HEK293 (cell line): ENCODE results near the gene PTPN18.

ENCODE experiments used
- BCL11A ChIP-seq: fragments of 450-650 bp; formaldehyde crosslinking; IDR thresholded peaks from 2 replicates; pipeline ENCODE4 v1.5.1; 2016; ENCODE audit warnings: low read depth, missing biosample characterization, missing genetic modification characterization
- GLI2 ChIP-seq: fragments of 450-650 bp; formaldehyde crosslinking; IDR thresholded peaks from 2 replicates; pipeline ENCODE4; 2017; ENCODE audit warnings: missing biosample characterization, missing genetic modification characterization, low read depth, borderline replicate concordance
- GLIS1 ChIP-seq: fragments of 450-650 bp; formaldehyde crosslinking; IDR thresholded peaks from 2 replicates; pipeline ENCODE4 v1.5.1; 2016; ENCODE audit warnings: missing biosample characterization, missing genetic modification characterization
- PRDM1 ChIP-seq: fragments of 450-650 bp; formaldehyde crosslinking; IDR thresholded peaks from 2 replicates; pipeline ENCODE4; 2016; ENCODE audit warnings: missing biosample characterization, missing genetic modification characterization
- SP3 ChIP-seq: fragments of 450-650 bp; formaldehyde crosslinking; IDR thresholded peaks from 2 replicates; pipeline ENCODE4 v1.5.1; 2016; ENCODE audit warnings: missing biosample characterization, missing genetic modification characterization
- SP7 ChIP-seq: fragments of 450-650 bp; formaldehyde crosslinking; IDR thresholded peaks from 2 replicates; pipeline ENCODE4 v1.5.1; 2016; ENCODE audit warnings: missing biosample characterization, missing genetic modification characterization
- YY2 ChIP-seq: fragments of 450-650 bp; formaldehyde crosslinking; IDR thresholded peaks from 2 replicates; pipeline ENCODE4 v1.5.1; 2016; ENCODE audit warnings: missing biosample characterization, missing genetic modification characterization
- ZBTB48 ChIP-seq: fragments of 450-650 bp; formaldehyde crosslinking; IDR thresholded peaks from 2 replicates; pipeline ENCODE4 v1.5.1; 2016; ENCODE audit warnings: missing biosample characterization, missing genetic modification characterization
- ZNF133 ChIP-seq: fragments of 450-650 bp; formaldehyde crosslinking; IDR thresholded peaks from 2 replicates; pipeline ENCODE4 v1.5.1; 2016; ENCODE audit warnings: missing biosample characterization, missing genetic modification characterization
- ZNF214 ChIP-seq: fragments of 450-650 bp; formaldehyde crosslinking; IDR thresholded peaks from 2 replicates; pipeline ENCODE4 v1.5.1; 2017; ENCODE audit warnings: missing biosample characterization, mild to moderate bottlenecking, missing genetic modification characterization, borderline replicate concordance
- ZNF248 ChIP-seq: fragments of 450-650 bp; formaldehyde crosslinking; IDR thresholded peaks from 2 replicates; pipeline ENCODE4 v1.5.1; 2017; ENCODE audit warnings: missing biosample characterization, missing genetic modification characterization
- ZNF37A ChIP-seq: fragments of 450-650 bp; IDR thresholded peaks from 2 replicates; pipeline ENCODE4 v1.5.1; 2018; ENCODE audit warnings: missing biosample characterization, missing genetic modification characterization
- ZNF391 ChIP-seq: fragments of 450-650 bp; formaldehyde crosslinking; IDR thresholded peaks from 2 replicates; pipeline ENCODE4 v1.5.1; 2016; ENCODE audit warnings: low read depth, missing biosample characterization, missing genetic modification characterization, borderline replicate concordance
- ZNF561 ChIP-seq: fragments of 450-650 bp; IDR thresholded peaks from 2 replicates; pipeline ENCODE4 v1.5.1; 2018; ENCODE audit warnings: missing biosample characterization, missing genetic modification characterization, borderline replicate concordance
- ZNF571 ChIP-seq: fragments of 450-650 bp; formaldehyde crosslinking; IDR thresholded peaks from 2 replicates; pipeline ENCODE4 v1.5.0; 2017; ENCODE audit warnings: missing biosample characterization, missing genetic modification characterization
- ZNF610 ChIP-seq: fragments of 450-650 bp; formaldehyde crosslinking; IDR thresholded peaks from 2 replicates; pipeline ENCODE4 v1.5.1; 2016; ENCODE audit warnings: missing biosample characterization, missing genetic modification characterization, borderline replicate concordance
- ZNF768 ChIP-seq: fragments of 450-650 bp; formaldehyde crosslinking; IDR thresholded peaks from 2 replicates; pipeline ENCODE4 v1.5.1; 2018; ENCODE audit warnings: missing biosample characterization, mild to moderate bottlenecking, missing genetic modification characterization
- ZNF792 ChIP-seq: fragments of 450-650 bp; formaldehyde crosslinking; IDR thresholded peaks from 2 replicates; pipeline ENCODE4 v1.5.1; 2016; ENCODE audit warnings: missing biosample characterization, missing genetic modification characterization
- ZSCAN23 ChIP-seq: fragments of 450-650 bp; formaldehyde crosslinking; IDR thresholded peaks from 2 replicates; pipeline ENCODE4 v1.5.1; 2016; ENCODE audit warnings: missing biosample characterization, missing genetic modification characterization
- ZSCAN30 ChIP-seq: fragments of 450-650 bp; IDR thresholded peaks from 2 replicates; pipeline ENCODE4 v1.5.1; 2018; ENCODE audit warnings: missing biosample characterization, mild to moderate bottlenecking, missing genetic modification characterization, moderate library complexity
- TF ChIP-seq, protein P1 (sequence below): fragments of 450-650 bp; formaldehyde crosslinking; IDR thresholded peaks from 2 replicates; pipeline ENCODE4 v1.5.1; 2016; ENCODE audit warnings: missing biosample characterization, missing genetic modification characterization
- TF ChIP-seq, protein P2 (sequence below): fragments of 450-650 bp; formaldehyde crosslinking; IDR thresholded peaks from 2 replicates; pipeline ENCODE4 v1.5.1; 2016; ENCODE audit warnings: missing biosample characterization, missing genetic modification characterization, borderline replicate concordance
- TF ChIP-seq, protein P3 (sequence below): fragments of 450-650 bp; formaldehyde crosslinking; IDR thresholded peaks from 2 replicates; pipeline ENCODE4 v1.5.1; 2016; ENCODE audit warnings: missing biosample characterization, missing genetic modification characterization
- TF ChIP-seq, protein P4 (sequence below): fragments of 450-650 bp; formaldehyde crosslinking; IDR thresholded peaks from 2 replicates; pipeline ENCODE4 v1.5.1; 2016; ENCODE audit warnings: missing biosample characterization, missing genetic modification characterization
- TF ChIP-seq, protein P5 (sequence below): fragments of 450-650 bp; formaldehyde crosslinking; IDR thresholded peaks from 2 replicates; pipeline ENCODE4 v1.5.1; 2016; ENCODE audit warnings: missing biosample characterization, missing genetic modification characterization
- TF ChIP-seq, protein P6 (sequence below): fragments of 450-650 bp; formaldehyde crosslinking; IDR thresholded peaks from 2 replicates; pipeline ENCODE4 v1.5.1; 2016; ENCODE audit warnings: missing biosample characterization, missing genetic modification characterization

The PTPN18 gene

DNA sequence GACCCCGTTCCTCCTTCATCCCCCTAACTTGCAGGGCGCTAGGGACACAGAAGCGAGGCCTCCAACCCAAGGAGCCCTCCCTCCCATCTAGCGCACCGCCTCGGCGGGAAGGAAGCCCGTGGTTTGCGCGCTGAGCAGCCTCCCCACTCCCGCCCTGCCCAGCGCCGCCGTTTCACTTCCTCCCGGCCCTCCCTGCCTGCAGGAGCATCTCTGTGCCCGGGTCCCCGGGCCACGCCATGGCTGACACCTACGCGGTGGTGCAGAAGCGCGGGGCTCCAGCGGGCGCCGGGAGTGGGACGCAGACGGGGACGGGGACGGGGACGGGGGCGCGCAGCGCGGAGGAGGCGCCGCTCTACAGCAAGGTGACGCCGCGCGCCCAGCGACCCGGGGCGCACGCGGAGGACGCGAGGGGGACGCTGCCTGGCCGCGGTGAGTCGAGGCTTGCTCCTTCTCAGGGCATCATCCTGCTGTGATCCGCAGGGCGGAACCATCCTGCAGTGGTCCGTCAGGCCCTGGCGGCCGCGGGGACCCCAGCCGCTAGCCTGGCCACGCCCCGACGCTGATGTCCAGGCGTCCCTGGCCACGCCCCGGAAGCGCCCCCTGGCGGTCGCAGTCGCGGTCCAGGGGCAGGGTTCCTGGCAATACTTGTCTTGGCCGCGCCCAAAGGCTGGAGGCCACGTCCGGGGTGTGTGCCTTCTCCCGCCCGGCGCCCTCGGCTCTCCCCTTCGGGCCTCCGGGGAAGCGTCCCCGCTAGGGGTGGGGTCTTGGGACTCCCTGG is 16.4 kb downstream of the PTPN18 start (continued):
- no peak for TF ChIP-seq ZNF571 (tag by site-specific recombination)
- peak; percentile 55 for TF ChIP-seq GLIS1 (tag by site-specific recombination)
- no peak for TF ChIP-seq ZNF133 (tag by site-specific recombination)
- TF ChIP-seq ZSCAN30 (tag by site-specific recombination), result peak; percentile 88
- no peak for TF ChIP-seq BCL11A (tag by site-specific recombination)
- TF ChIP-seq ZNF610, result no peak
- TF ChIP-seq ZSCAN23, result no peak
- no peak for TF ChIP-seq ZNF37A
- TF ChIP-seq, protein P1, sequence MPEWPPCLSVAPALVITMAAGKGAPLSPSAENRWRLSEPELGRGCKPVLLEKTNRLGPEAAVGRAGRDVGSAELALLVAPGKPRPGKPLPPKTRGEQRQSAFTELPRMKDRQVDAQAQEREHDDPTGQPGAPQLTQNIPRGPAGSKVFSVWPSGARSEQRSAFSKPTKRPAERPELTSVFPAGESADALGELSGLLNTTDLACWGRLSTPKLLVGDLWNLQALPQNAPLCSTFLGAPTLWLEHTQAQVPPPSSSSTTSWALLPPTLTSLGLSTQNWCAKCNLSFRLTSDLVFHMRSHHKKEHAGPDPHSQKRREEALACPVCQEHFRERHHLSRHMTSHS (tag by site-specific recombination), result no peak
- TF ChIP-seq ZNF561 (tag by site-specific recombination), result peak; percentile 52; the same call in 1 of the 2 replicates
- peak; percentile 38; the same call in 1 of the 2 replicates for TF ChIP-seq ZBTB48
- no peak for TF ChIP-seq YY2
- peak; percentile 71 for TF ChIP-seq SP3 (tag by site-specific recombination)
- TF ChIP-seq, protein P2, sequence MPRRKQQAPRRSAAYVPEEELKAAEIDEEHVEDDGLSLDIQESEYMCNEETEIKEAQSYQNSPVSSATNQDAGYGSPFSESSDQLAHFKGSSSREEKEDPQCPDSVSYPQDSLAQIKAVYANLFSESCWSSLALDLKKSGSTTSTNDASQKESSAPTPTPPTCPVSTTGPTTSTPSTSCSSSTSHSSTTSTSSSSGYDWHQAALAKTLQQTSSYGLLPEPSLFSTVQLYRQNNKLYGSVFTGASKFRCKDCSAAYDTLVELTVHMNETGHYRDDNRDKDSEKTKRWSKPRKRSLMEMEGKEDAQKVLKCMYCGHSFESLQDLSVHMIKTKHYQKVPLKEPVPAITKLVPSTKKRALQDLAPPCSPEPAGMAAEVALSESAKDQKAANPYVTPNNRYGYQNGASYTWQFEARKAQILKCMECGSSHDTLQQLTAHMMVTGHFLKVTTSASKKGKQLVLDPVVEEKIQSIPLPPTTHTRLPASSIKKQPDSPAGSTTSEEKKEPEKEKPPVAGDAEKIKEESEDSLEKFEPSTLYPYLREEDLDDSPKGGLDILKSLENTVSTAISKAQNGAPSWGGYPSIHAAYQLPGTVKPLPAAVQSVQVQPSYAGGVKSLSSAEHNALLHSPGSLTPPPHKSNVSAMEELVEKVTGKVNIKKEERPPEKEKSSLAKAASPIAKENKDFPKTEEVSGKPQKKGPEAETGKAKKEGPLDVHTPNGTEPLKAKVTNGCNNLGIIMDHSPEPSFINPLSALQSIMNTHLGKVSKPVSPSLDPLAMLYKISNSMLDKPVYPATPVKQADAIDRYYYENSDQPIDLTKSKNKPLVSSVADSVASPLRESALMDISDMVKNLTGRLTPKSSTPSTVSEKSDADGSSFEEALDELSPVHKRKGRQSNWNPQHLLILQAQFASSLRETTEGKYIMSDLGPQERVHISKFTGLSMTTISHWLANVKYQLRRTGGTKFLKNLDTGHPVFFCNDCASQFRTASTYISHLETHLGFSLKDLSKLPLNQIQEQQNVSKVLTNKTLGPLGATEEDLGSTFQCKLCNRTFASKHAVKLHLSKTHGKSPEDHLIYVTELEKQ, result no peak
- TF ChIP-seq, protein P3, sequence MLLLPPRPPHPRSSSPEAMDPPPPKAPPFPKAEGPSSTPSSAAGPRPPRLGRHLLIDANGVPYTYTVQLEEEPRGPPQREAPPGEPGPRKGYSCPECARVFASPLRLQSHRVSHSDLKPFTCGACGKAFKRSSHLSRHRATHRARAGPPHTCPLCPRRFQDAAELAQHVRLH (tag by site-specific recombination), result no peak
- TF ChIP-seq, protein P4, sequence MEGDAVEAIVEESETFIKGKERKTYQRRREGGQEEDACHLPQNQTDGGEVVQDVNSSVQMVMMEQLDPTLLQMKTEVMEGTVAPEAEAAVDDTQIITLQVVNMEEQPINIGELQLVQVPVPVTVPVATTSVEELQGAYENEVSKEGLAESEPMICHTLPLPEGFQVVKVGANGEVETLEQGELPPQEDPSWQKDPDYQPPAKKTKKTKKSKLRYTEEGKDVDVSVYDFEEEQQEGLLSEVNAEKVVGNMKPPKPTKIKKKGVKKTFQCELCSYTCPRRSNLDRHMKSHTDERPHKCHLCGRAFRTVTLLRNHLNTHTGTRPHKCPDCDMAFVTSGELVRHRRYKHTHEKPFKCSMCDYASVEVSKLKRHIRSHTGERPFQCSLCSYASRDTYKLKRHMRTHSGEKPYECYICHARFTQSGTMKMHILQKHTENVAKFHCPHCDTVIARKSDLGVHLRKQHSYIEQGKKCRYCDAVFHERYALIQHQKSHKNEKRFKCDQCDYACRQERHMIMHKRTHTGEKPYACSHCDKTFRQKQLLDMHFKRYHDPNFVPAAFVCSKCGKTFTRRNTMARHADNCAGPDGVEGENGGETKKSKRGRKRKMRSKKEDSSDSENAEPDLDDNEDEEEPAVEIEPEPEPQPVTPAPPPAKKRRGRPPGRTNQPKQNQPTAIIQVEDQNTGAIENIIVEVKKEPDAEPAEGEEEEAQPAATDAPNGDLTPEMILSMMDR, result peak; percentile 96
- no peak for TF ChIP-seq GLI2 (tag by site-specific recombination)
- no peak for TF ChIP-seq ZNF792
- TF ChIP-seq ZNF248 (tag by site-specific recombination), result no peak
- TF ChIP-seq PRDM1, result no peak
- TF ChIP-seq ZNF391 (tag by site-specific recombination), result no peak
- no peak for TF ChIP-seq ZNF214 (tag by site-specific recombination)
- TF ChIP-seq, protein P5, sequence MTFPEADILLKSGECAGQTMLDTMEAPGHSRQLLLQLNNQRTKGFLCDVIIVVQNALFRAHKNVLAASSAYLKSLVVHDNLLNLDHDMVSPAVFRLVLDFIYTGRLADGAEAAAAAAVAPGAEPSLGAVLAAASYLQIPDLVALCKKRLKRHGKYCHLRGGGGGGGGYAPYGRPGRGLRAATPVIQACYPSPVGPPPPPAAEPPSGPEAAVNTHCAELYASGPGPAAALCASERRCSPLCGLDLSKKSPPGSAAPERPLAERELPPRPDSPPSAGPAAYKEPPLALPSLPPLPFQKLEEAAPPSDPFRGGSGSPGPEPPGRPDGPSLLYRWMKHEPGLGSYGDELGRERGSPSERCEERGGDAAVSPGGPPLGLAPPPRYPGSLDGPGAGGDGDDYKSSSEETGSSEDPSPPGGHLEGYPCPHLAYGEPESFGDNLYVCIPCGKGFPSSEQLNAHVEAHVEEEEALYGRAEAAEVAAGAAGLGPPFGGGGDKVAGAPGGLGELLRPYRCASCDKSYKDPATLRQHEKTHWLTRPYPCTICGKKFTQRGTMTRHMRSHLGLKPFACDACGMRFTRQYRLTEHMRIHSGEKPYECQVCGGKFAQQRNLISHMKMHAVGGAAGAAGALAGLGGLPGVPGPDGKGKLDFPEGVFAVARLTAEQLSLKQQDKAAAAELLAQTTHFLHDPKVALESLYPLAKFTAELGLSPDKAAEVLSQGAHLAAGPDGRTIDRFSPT, result peak; percentile 66
- TF ChIP-seq SP7 (tag by site-specific recombination), result peak; percentile 64
- TF ChIP-seq ZNF768 (tag by site-specific recombination), result no peak
- TF ChIP-seq, protein P6, sequence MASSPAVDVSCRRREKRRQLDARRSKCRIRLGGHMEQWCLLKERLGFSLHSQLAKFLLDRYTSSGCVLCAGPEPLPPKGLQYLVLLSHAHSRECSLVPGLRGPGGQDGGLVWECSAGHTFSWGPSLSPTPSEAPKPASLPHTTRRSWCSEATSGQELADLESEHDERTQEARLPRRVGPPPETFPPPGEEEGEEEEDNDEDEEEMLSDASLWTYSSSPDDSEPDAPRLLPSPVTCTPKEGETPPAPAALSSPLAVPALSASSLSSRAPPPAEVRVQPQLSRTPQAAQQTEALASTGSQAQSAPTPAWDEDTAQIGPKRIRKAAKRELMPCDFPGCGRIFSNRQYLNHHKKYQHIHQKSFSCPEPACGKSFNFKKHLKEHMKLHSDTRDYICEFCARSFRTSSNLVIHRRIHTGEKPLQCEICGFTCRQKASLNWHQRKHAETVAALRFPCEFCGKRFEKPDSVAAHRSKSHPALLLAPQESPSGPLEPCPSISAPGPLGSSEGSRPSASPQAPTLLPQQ (tag by site-specific recombination), result peak; percentile 42; the same call in 1 of the 2 replicates
